GM18508 (cell line): ENCODE results near the gene C1QTNF8.

Experiments
- ATAC-seq: cut with Tn5 transposase; IDR thresholded peaks from one replicate; pipeline ENCODE4 v1.9.1; 2021; ENCODE audit warnings: moderate number of reproducible peaks; ENCODE audit not compliant: insufficient read depth, unreplicated experiment

Gene C1QTNF8

DNA sequence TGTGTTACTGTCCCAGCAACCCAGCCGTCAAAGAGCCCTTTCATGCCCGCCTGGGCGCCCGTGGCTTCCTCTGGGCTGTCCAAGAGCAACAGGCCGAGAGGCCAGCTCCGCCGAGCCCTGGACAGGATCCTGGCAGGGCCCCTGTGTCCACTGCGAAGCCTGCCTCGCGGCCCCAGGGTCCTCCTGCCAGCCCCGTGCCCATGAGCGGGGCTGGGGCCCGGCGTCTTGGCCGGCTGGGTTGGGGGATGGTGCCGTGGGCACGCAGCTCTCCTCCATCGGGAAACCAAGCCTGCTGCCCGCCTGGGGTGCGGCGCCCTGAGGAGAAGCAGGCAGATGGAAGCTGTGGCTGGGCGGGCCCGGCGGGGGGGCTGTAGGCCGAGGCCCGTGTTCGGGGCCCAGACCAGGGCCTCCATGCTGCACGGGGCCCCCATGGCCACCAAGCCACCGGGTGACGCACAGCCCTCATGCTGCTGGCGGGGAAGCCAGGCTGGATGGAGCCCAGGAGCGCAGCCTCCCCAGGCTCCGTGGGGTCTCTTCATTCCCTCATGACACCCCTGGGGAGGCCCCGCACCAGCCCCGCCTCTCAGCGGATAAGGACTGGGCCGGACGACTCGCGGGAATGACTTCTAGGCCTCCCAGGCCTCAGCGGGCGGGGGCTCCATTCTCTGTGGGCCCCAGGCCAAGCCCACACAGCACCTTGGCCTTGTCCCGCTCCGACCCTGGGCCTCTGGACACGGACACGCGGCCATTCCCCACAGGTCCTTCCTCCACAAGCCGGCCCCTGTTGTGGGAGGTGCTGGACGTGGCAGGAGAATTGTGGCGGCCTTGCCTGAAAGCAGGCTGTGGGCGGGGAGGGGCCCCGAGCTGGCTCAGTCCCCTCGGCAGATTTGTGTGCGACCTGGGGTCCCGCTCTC is at the start of gene C1QTNF8:
Gene C1QTNF8 (minus strand): TSS at position 76 of the 914 bp plus-strand sequence. CDS start 1,322 bp downstream, outside the sequence.
- no peak for ATAC-seq

- no peak for ATAC-seq
These were observed 49.5 kb upstream of the C1QTNF8 start for GRCh38 chr16:1145383-1146100.

GRCh38 chr16:1144476-1145382 is 48.7 kb upstream of the C1QTNF8 start:
- no peak for ATAC-seq

DNA sequence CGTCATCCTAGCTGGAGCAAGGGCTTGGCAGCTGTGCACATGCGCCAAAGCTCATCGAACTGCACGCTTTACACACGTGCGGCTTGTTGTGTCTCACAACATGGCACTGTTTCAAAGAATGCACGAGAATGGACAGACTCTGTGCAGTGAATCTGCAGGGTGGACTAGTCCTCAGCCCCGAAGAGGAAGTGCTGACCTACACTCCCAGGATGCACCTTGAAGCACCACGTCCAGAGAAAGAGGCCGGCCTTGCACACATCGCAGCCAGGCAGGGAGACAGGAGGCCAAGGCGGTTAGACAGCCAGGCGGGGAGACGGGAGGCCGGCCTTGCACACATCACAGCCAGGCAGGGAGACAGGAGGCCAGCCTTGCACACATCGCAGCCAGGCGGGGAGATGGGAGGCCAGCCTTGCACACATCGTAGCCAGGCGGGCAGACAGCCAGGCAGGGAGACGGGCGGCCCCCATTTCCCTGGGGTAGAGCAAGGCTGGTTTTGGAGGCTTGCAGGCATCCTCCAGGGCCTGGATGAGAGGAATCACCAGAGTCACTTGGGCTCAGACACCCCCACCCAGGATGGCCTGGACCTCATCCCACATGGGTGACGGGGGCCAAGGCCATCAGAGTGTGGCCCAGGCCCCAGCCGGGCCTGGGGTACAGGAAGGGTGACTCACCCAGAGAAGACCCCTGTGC is 47.9 kb upstream of the C1QTNF8 start:
- no peak for ATAC-seq

DNA sequence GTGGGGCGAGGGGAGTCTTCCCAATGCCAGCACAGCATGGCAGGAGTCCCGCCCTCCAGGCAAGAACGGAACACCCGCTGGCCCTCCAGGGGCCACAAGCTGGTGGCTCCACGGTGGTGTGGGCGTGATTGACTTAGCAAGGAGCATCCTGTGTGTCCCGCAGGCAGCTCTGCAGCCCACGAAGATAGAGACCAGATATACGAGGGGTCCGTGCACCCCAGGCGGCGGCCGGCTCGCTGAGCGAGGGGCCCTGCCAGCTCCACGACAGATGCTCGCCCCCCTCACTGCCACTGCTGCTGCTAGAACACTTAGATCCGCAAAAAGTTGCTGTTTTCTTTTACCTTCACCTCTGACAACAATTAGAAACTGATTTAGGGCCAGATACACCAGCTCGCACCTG is 46.9 kb upstream of the C1QTNF8 start:
- no peak for ATAC-seq

DNA sequence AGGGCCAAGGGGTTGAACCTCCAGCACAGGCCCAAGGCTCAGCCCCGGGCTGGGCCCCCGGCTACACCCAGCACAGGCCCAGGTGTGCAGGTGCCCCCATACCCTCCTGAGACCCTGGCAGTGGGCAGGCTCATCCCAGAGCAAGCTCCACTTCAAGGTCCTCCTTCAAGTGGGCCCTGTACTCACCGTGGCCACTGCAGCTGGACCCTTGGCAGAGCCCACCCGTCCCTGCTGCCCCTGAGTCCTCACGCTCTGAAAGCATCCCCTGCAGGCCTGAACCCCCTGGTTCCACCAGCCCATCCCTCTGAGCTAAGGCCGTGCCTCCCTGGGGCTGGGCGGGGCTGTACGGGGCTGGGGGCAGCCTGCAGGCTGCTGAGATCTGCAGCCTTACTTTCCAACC is 45.7 kb upstream of the C1QTNF8 start:
- ATAC-seq = no peak

- ATAC-seq = no peak
These were observed 45.1 kb upstream of the C1QTNF8 start for GRCh38 chr16:1141191-1141590.

- no peak for ATAC-seq
These were observed 44.6 kb upstream of the C1QTNF8 start for GRCh38 chr16:1140582-1141162.

- ATAC-seq = no peak
These were observed 41.6 kb upstream of the C1QTNF8 start for GRCh38 chr16:1137604-1138003.

DNA sequence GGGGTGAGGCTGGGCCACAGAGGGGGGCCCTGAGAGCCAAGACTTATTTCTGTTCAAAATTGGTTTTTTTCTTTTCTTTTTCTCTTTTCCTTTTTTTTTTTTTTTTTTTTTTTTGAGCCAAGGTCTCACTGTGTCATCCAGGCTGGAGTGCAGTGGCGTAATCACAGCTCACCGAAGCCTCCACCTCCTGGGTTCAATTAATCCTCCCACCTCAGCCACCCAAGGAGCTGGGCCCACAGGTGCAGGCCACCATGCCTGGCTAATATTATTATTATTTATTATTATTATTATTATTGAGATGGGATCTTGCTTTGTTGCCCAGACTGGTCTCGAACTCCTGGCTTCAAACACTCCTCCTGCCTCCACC is 39.4 kb upstream of the C1QTNF8 start:
- no peak for ATAC-seq

- ATAC-seq = no peak
These were observed 38.9 kb upstream of the C1QTNF8 start for GRCh38 chr16:1134776-1135458.

- no peak for ATAC-seq
These were observed 37.9 kb upstream of the C1QTNF8 start for GRCh38 chr16:1133810-1134520.

DNA sequence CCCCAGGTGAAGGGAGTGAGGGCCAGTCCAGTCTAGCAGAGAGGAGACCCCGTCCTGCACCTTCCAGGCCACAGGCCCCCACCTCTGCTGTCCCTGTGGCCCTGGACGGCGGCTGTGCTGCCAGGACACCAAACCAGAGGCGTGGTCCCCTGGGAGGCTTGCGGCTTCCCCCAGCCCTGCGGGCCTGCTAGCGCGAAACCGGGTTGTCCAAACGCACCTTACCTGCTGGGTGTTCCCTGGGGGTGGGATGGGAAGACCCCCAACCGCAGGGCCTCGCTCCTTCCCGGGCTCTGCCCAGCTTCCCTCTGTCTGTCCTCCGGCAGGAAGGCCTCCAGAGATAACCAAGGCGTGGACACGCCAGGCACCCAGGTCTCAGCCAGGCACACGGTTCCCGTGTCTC is 37.2 kb upstream of the C1QTNF8 start:
- ATAC-seq = no peak

- ATAC-seq = no peak
These were observed 36.4 kb upstream of the C1QTNF8 start for GRCh38 chr16:1132431-1132830.

DNA sequence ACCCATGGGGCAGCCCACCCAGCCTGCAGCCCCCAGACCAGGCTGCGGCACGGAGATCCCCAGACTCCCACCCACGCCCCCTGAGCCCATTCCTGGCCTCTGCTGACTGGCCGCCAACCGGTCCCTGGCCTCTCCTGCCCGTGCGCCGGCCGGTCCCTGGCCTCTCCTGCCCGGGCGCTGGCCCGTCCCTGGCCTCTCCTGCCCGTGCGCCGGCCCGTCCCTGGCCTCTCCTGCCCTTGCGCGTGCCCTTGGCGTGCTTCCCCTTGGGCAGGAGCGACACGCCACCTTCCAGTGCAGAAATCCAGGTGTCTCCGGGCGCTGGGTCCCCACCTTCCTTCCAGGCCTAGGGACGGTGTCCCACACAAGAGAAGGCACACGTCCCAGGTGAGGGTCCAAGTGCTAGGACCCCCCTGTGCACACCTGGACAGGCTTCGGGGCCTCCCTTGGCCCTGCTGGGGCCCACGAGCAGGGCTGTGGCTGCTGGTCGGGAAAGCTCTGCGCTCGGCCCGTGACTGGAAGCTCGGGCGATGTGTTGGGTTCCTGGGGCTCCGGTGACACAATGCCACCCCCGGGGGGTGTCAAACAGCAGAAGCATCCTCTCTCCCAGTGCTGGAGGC is 35.4 kb upstream of the C1QTNF8 start:
- no peak for ATAC-seq

GRCh38 chr16:1130382-1130781 is 34.3 kb upstream of the C1QTNF8 start:
- no peak for ATAC-seq

DNA sequence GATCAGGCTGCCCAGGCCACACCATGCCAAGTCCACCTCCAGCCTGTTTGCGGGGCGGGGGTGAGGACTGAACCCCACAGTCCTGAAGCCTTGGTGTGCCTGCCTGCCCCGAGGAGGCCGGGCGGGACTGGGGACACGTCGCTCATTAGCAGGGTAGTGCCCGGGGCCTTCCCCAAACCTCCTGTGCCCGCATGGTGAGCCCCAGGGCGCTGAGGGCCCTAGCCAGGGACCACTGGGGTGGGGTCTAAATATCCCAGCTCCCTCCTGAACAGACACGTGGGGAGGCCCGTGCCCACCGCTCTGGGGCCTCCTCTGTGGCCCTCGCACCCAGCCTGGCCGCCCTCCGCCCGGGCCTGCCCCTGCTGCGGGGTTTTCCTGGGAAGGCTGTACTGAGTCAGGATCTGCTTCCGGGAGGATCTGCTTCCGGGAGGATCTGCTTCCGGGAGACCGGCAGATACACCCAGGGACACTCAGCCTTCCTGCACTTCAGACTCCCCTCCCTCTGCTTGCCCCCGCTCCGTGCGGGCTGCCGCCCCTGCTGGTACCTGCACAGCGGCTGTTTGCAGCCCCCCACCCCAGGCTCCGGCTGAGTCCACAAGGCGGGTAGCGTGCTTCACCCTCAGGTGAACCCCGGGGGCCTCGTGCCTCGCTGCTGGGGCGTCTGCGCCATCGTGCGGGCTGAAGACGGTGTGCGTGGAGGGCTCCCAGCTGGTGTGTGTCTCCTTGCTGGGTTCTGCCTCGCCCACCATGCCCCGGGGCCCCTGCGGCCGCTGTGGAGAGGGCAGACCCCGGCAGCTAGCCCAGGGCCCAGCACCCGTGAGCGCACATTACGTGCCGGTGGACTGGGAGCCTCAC is 33.3 kb upstream of the C1QTNF8 start:
- no peak for ATAC-seq
